OCI-LY7 (cell line): ENCODE measurements around the gene CRYBB2. TPM values are rescaled to one million over a fixed set of nuclear protein-coding genes. Genes with fewer than 3 reads are reported as not detected.

Source experiments
- BruUV-seq: library from RNA; stranded (reverse); fragments of 400-500 nt; replicated peaks from 2 replicates; lab custom pipeline; 2021; lab: Mats Ljungman, UMichigan
- CTCF ChIA-PET: fragments of 300-600 bp; sonication (Branson Sonifier 250); formaldehyde crosslinking; loops from one replicate; lab custom pipeline; 2022; ENCODE audit warnings: antibody characterized with exemption; ENCODE audit not compliant: unreplicated experiment; lab: Charles Lee
- POLR2A ChIA-PET: fragments of 300-600 bp; sonication (Branson Sonifier 250); formaldehyde crosslinking; loops from one replicate; lab custom pipeline; 2022; ENCODE audit warnings: antibody characterized with exemption; lab: Charles Lee
- DNase-seq: peaks from one replicate; pipeline ENCODE4 v3.0.0-alpha.2; 2015; ENCODE audit warnings: low spot score
- H2AFZ ChIP-seq: fragments of 200-600 bp; sonication (generic), shearing (Covaris generic); 2 replicates; pipeline ENCODE4 v1.6.1; 2014; ENCODE audit warnings: mild to moderate bottlenecking, antibody characterized with exemption, low read length, moderate library complexity
- H3K27ac ChIP-seq: fragments of 200-600 bp; sonication (generic); 2 replicates; pipeline ENCODE4 v1.5.1; 2014; ENCODE audit warnings: mixed run types, low read depth, mild to moderate bottlenecking, moderate library complexity, low read length, inconsistent platforms; ENCODE audit not compliant: poor library complexity, severe bottlenecking
- H3K36me3 ChIP-seq: fragments of 200-600 bp; sonication (generic); 2 replicates; pipeline ENCODE4 v1.6.1; 2014; ENCODE audit warnings: mild to moderate bottlenecking, antibody characterized with exemption, low read length, moderate library complexity, mixed read lengths; ENCODE audit not compliant: insufficient read depth
- H3K4me1 ChIP-seq: fragments of 200-600 bp; sonication (generic); 2 replicates; pipeline ENCODE4 v1.5.1; 2014; ENCODE audit warnings: mild to moderate bottlenecking, low read length; ENCODE audit not compliant: insufficient read depth, poor library complexity, severe bottlenecking
- H3K4me2 ChIP-seq: fragments of 200-600 bp; sonication (generic); 2 replicates; pipeline ENCODE4 v1.6.1; 2014; ENCODE audit warnings: mild to moderate bottlenecking, low read length
- H3K4me3 ChIP-seq: fragments of 200-600 bp; sonication (generic); 2 replicates; pipeline ENCODE4 v1.5.1; 2014; ENCODE audit warnings: mild to moderate bottlenecking, low read depth, low read length; ENCODE audit not compliant: poor library complexity, severe bottlenecking
- H3K79me2 ChIP-seq: fragments of 200-600 bp; sonication (generic); 2 replicates; pipeline ENCODE4 v1.6.1; 2016; ENCODE audit warnings: low read depth, mild to moderate bottlenecking, low read length, moderate library complexity, mixed read lengths; ENCODE audit not compliant: insufficient read depth
- H3K9me2 ChIP-seq: fragments of 200-600 bp; sonication (generic); 2 replicates; pipeline ENCODE4 v1.6.1; 2016; ENCODE audit warnings: mild to moderate bottlenecking, low read length, mixed read lengths; ENCODE audit not compliant: insufficient read depth
- H3K9me3 ChIP-seq: fragments of 200-600 bp; sonication (generic); 2 replicates; pipeline ENCODE4 v1.6.1; 2014; ENCODE audit warnings: mild to moderate bottlenecking, mixed run types, low read length, mixed read lengths
- H4K20me1 ChIP-seq: fragments of 200-600 bp; sonication (generic); 2 replicates; pipeline ENCODE4 v1.6.1; 2014; ENCODE audit warnings: mild to moderate bottlenecking, antibody characterized with exemption, low read length, moderate library complexity, mixed read lengths; ENCODE audit not compliant: insufficient read depth
- EZH2phosphoT487 ChIP-seq: fragments of 200-600 bp; sonication (generic); IDR thresholded peaks from 2 replicates; pipeline ENCODE4 v1.6.1; 2018; ENCODE audit warnings: low read depth, borderline replicate concordance, mild to moderate bottlenecking, mixed run types, antibody characterized with exemption, low read length, moderate library complexity, mixed read lengths
- intact Hi-C: fragments of 100-400 bp; cut with micrococcal nuclease; formaldehyde crosslinking; loops from one replicate; pipeline ENCODE4 v1.10.0; 2022; ENCODE audit not compliant: unreplicated experiment
- total RNA-seq, 2 experiments: library from RNA; depleted of rRNA in 1 of 2; stranded (reverse); fragments of >200 nt in 1 of 2; shearing (Covaris generic) in 1 of 2; gene quantifications; 2 replicates each; pipeline ENCODE4 v1.2.3, GENCODE V29; 2014 to 2022
- TF ChIP-seq, protein P1 (sequence below): fragments of 200-600 bp; sonication (generic); conservative IDR thresholded peaks from 2 replicates; pipeline ENCODE4 v1.5.1; 2014; ENCODE audit warnings: mild to moderate bottlenecking, antibody characterized with exemption, low read length, moderate library complexity, mixed read lengths

The CRYBB2 gene
- total RNA-seq, 2 experiments from 2014 or later: not detected

DNA sequence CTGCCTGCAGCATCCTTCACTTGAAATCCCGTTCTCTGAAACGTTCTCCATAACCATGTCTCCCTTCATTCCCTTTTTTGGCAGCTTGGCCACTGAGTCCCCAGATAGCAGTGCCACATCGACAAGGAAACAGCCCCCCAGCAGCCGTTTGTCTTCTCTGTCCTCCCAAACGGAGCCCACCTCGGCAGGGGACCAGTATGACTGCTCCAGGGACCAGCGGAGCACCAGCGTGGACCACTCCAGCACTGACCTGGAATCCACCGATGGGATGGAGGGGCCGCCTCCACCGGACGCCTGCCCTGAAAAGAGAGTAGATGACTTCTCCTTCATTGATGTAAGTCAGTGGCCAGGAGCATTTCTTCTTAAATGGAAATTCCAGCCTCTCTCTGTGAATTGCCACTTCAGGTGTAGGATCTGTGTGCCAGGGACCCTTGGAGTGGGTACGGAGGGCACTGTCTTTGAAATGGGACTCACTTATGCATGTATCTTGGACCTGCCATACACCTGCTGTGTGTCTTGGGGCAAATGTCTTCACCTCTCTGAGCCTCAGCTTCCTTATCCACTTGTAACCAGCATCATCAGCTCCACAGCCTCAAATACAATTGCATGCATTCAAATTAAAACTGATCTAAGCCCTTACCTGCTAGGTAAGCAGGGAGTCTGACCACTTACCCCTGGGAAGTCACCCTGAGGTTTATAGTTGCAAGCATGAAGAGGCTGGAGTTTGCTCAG, 45.1 kb upstream of the CRYBB2 start:
- no peaks in the 10 kb centered on the region for H3K36me3 ChIP-seq
- no peaks in the 10 kb centered on the region for H3K9me3 ChIP-seq
- POLR2A ChIA-PET: interaction anchor here (1.1 kb wide), 1 partner anchor 29 kb away, joined by 3 read pairs; no protein-coding TSS in a partner anchor
- BruUV-seq: no TSS peak
- no peak overlapping the region for H2AFZ ChIP-seq
- H3K27ac ChIP-seq: no peak overlapping the region
- intact Hi-C loops: no loop called here
- no peaks in the 10 kb centered on the region for H3K9me2 ChIP-seq
- no peaks in the 10 kb centered on the region for H4K20me1 ChIP-seq
- no peak overlapping the region for H3K4me2 ChIP-seq
- H3K4me1 ChIP-seq: no peaks in the 10 kb centered on the region
- H3K79me2 ChIP-seq: no peaks in the 10 kb centered on the region
- CTCF ChIA-PET: no interaction called here
- DNase-seq: no peak
- TF ChIP-seq, protein P1, sequence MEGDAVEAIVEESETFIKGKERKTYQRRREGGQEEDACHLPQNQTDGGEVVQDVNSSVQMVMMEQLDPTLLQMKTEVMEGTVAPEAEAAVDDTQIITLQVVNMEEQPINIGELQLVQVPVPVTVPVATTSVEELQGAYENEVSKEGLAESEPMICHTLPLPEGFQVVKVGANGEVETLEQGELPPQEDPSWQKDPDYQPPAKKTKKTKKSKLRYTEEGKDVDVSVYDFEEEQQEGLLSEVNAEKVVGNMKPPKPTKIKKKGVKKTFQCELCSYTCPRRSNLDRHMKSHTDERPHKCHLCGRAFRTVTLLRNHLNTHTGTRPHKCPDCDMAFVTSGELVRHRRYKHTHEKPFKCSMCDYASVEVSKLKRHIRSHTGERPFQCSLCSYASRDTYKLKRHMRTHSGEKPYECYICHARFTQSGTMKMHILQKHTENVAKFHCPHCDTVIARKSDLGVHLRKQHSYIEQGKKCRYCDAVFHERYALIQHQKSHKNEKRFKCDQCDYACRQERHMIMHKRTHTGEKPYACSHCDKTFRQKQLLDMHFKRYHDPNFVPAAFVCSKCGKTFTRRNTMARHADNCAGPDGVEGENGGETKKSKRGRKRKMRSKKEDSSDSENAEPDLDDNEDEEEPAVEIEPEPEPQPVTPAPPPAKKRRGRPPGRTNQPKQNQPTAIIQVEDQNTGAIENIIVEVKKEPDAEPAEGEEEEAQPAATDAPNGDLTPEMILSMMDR: no peak
- no peak for TF ChIP-seq EZH2phosphoT487
- no peak overlapping the region for H3K4me3 ChIP-seq

DNA sequence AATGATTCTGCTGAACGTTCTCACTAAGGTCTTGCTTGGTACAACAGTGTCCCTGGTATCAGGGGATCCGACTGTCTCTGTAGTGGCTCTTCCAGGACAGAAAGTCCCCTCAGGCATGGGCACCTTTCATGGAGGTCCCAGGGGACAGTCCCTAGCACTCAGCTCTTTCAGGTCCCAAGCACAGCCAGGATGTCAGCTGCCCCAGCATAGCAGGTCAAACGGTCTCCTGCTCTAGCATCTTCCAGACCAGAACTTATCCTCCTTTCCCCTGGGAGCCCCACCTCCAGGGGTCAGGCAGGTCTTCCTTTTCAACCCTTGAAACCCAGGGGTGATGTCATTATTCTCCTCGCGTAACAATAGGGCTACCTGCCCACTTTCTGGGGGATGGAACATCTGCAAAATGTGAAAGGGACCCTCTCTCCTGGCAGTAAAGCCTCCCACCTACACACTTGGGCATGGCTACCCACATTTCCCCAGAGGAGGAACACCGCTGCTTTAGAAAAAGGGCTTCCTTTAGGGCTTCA, 44.5 kb upstream of the CRYBB2 start:
- H3K9me2 ChIP-seq: no peaks in the 10 kb centered on the region
- intact Hi-C loops: no loop called here
- no peaks in the 10 kb centered on the region for H3K36me3 ChIP-seq
- no peaks in the 10 kb centered on the region for H3K9me3 ChIP-seq
- ChIA-PET POLR2A (no interaction called here), CTCF (no interaction called here)
- TF ChIP-seq EZH2phosphoT487: no peak
- TF ChIP-seq, protein P1: no peak
- H3K27ac ChIP-seq: no peak overlapping the region
- no peak for DNase-seq
- H2AFZ ChIP-seq: no peak overlapping the region
- no peak overlapping the region for H3K4me2 ChIP-seq
- H3K79me2 ChIP-seq: no peaks in the 10 kb centered on the region
- H3K4me3 ChIP-seq: no peak overlapping the region
- no peaks in the 10 kb centered on the region for H3K4me1 ChIP-seq
- no TSS peak for BruUV-seq
- no peaks in the 10 kb centered on the region for H4K20me1 ChIP-seq

DNA sequence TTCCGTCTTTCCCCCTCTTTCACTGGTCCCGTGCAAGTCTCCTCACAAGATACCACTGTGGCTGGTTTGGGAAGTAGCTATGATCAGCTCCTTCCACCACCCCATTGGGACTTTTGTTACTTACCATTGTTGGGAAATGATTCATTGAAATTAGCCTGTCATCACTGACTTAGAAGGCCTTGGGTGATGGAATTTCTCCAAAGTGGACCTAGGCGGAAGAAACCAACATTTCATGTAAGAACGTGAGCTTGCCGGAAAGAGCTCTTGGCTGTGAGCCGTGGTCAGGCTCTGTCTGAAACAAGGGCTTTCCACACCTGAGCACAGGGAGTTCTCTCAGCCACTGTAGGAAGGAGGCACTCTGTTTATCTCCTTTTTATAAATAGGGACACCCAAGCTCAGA, 43.3 kb upstream of the CRYBB2 start:
- no peaks in the 10 kb centered on the region for H3K36me3 ChIP-seq
- no TSS peak for BruUV-seq
- intact Hi-C loops: no loop called here
- no peak overlapping the region for H3K4me2 ChIP-seq
- no peak overlapping the region for H3K27ac ChIP-seq
- CTCF ChIA-PET: no interaction called here
- H2AFZ ChIP-seq: no peak overlapping the region
- no peaks in the 10 kb centered on the region for H3K9me3 ChIP-seq
- H3K4me3 ChIP-seq: no peak overlapping the region
- no peaks in the 10 kb centered on the region for H4K20me1 ChIP-seq
- H3K79me2 ChIP-seq: no peaks in the 10 kb centered on the region
- TF ChIP-seq EZH2phosphoT487: no peak
- TF ChIP-seq, protein P1: no peak
- DNase-seq: no peak
- no peaks in the 10 kb centered on the region for H3K4me1 ChIP-seq
- no peaks in the 10 kb centered on the region for H3K9me2 ChIP-seq
- POLR2A ChIA-PET: interaction anchor here (0.6 kb wide), 1 partner anchor 60 kb away, joined by 3 read pairs; no protein-coding TSS in a partner anchor
